OCI-LY1 (cell line): ENCODE measurements around the gene CIC.

Experiments
- CTCF ChIP-seq: fragments of 200-600 bp; sonication (generic), shearing (Covaris generic); IDR thresholded peaks from 2 replicates; pipeline ENCODE4 v1.5.1; 2017; ENCODE audit warnings: mild to moderate bottlenecking, antibody characterized with exemption, low read length, moderate library complexity, mixed read lengths
- EZH2 ChIP-seq: fragments of 200-600 bp; sonication (generic), shearing (Covaris generic); IDR thresholded peaks from 2 replicates; pipeline ENCODE4 v1.8.0; 2017; ENCODE audit warnings: borderline replicate concordance, mixed run types, mild to moderate bottlenecking, antibody characterized with exemption, low read length, moderate library complexity, mixed read lengths

GRCh38 chr19:42248270-42249148 lies 20.5 kb upstream of the CIC start:
- TF ChIP-seq EZH2 (no peak), CTCF (no peak)
